HepG2 (cell line): ENCODE measurements around the gene SPRED2. TPM values are rescaled to one million over a fixed set of nuclear protein-coding genes. Genes with fewer than 3 reads are reported as not detected.

Source experiments
- CENPX ChIP-seq: sonication (generic); formaldehyde crosslinking; IDR thresholded peaks from 2 replicates; pipeline ENCODE4 v1.9.0; 2021; ENCODE audit warnings: mild to moderate bottlenecking, missing genetic modification reagents, moderate library complexity
- FOXA3 ChIP-seq: IDR thresholded peaks from 2 replicates; pipeline ENCODE4 v1.6.1; 2016; ENCODE audit warnings: missing genetic modification reagents, missing compliant biosample characterization
- GMEB2 ChIP-seq: IDR thresholded peaks from 2 replicates; pipeline ENCODE4 v1.6.1; 2016; ENCODE audit warnings: missing biosample characterization, missing genetic modification reagents, low read depth
- HMGA1 ChIP-seq: sonication (generic); formaldehyde crosslinking; conservative IDR thresholded peaks from 2 replicates; pipeline ENCODE4 v1.4.0; 2020; ENCODE audit warnings: missing genetic modification reagents
- IRX3 ChIP-seq: sonication (generic); formaldehyde crosslinking; IDR thresholded peaks from 2 replicates; pipeline ENCODE4 v1.8.1; 2023; ENCODE audit warnings: mild to moderate bottlenecking, low read depth, missing genetic modification reagents, borderline replicate concordance
- MIER3 ChIP-seq: IDR thresholded peaks from 2 replicates; pipeline ENCODE4 v1.6.1; 2016; ENCODE audit warnings: missing compliant biosample characterization, borderline replicate concordance
- MLXIP ChIP-seq: sonication (generic); formaldehyde crosslinking; IDR thresholded peaks from 2 replicates; pipeline ENCODE4 v1.9.0; 2021; ENCODE audit warnings: missing genetic modification reagents, borderline replicate concordance
- MZF1 ChIP-seq: sonication (generic); formaldehyde crosslinking; IDR thresholded peaks from 2 replicates; pipeline ENCODE4 v1.8.1; 2023; ENCODE audit warnings: mild to moderate bottlenecking, missing genetic modification reagents, borderline replicate concordance
- PHF8 ChIP-seq: sonication (generic); formaldehyde crosslinking; IDR thresholded peaks from 2 replicates; pipeline ENCODE4 v1.5.0; 2020; ENCODE audit warnings: missing genetic modification reagents
- ZBTB14 ChIP-seq: sonication (generic); formaldehyde crosslinking; IDR thresholded peaks from 2 replicates; pipeline ENCODE4 v1.4.0; 2020; ENCODE audit warnings: missing genetic modification reagents
- ZFP82 ChIP-seq: sonication (generic); formaldehyde crosslinking; IDR thresholded peaks from 2 replicates; pipeline ENCODE4 v1.5.1; 2020; ENCODE audit warnings: mild to moderate bottlenecking, missing genetic modification reagents, borderline replicate concordance
- ZNF276 ChIP-seq: sonication (generic); formaldehyde crosslinking; IDR thresholded peaks from 2 replicates; pipeline ENCODE4 v1.4.0; 2020; ENCODE audit warnings: mild to moderate bottlenecking, low read depth, missing genetic modification reagents
- ZNF879 ChIP-seq: sonication (generic); formaldehyde crosslinking; IDR thresholded peaks from 2 replicates; pipeline ENCODE4 v1.8.1; 2023; ENCODE audit warnings: missing genetic modification reagents
- polyA plus RNA-seq, 8 experiments: library from polyadenylated mRNA; depleted of rRNA in 3 of 8; stranded (reverse) in 7 of 8; unstranded in 1 of 8; fragments of >200 nt; fragmentation: Illumina TruSeq in 4 of 8; extraction: Trizol in 4 of 8; gene quantifications; 2 replicates each; pipeline versions ENCODE4 v1.2.1 to v1.2.3, GENCODE V29; 2011 to 2016; ENCODE audit warnings: low read depth in 4 of 8, missing spikeins in 1 of 8, mixed read lengths in 1 of 8; ENCODE audit not compliant: insufficient read depth in 1 of 8
- total RNA-seq, 5 experiments: library from RNA; depleted of rRNA; stranded (reverse); fragments of >200 nt; fragmentation: Illumina TruSeq; extraction: Trizol; gene quantifications; 2 replicates each; pipeline ENCODE4 v1.2.3, GENCODE V29; 2016; ENCODE audit warnings: low read depth in 1 of 5
- TF ChIP-seq, protein P1 (sequence below): sonication (generic); formaldehyde crosslinking; IDR thresholded peaks from 2 replicates; pipeline ENCODE4 v1.4.0; 2020; ENCODE audit warnings: missing genetic modification reagents
- TF ChIP-seq, protein P2 (sequence below): sonication (generic); formaldehyde crosslinking; IDR thresholded peaks from 2 replicates; pipeline ENCODE4 v1.4.0; 2020; ENCODE audit warnings: missing genetic modification reagents, borderline replicate concordance

SPRED2 gene
- total and polyA plus RNA-seq, 2 of the 13 experiments (the other 11 are each of a cell fraction or from before 2014, with no cell fraction given), result 13.0 to 37.0 TPM

- TF ChIP-seq MLXIP (CRISPR knock-in tag) (no peak), HMGA1 (CRISPR knock-in tag) (0 out of 2 replicates have a peak, but pooled peaks have one; percentile 76), GMEB2 (no peak), MZF1 (CRISPR knock-in tag) (no peak), IRX3 (CRISPR knock-in tag) (no peak), FOXA3 (CRISPR knock-in tag) (no peak; the same call in none of the 2 replicates), ZNF879 (no peak), ZFP82 (CRISPR knock-in tag) (no peak), ZBTB14 (no peak), MIER3 (CRISPR knock-in tag) (peak; percentile 56; the same call in 1 of the 2 replicates), PHF8 (no peak), CENPX (CRISPR knock-in tag) (no peak), ZNF276 (no peak; the same call in 1 of the 2 replicates)
- TF ChIP-seq, protein P1, sequence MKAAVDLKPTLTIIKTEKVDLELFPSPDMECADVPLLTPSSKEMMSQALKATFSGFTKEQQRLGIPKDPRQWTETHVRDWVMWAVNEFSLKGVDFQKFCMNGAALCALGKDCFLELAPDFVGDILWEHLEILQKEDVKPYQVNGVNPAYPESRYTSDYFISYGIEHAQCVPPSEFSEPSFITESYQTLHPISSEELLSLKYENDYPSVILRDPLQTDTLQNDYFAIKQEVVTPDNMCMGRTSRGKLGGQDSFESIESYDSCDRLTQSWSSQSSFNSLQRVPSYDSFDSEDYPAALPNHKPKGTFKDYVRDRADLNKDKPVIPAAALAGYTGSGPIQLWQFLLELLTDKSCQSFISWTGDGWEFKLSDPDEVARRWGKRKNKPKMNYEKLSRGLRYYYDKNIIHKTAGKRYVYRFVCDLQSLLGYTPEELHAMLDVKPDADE (CRISPR knock-in tag), result no peak
- TF ChIP-seq, protein P2, sequence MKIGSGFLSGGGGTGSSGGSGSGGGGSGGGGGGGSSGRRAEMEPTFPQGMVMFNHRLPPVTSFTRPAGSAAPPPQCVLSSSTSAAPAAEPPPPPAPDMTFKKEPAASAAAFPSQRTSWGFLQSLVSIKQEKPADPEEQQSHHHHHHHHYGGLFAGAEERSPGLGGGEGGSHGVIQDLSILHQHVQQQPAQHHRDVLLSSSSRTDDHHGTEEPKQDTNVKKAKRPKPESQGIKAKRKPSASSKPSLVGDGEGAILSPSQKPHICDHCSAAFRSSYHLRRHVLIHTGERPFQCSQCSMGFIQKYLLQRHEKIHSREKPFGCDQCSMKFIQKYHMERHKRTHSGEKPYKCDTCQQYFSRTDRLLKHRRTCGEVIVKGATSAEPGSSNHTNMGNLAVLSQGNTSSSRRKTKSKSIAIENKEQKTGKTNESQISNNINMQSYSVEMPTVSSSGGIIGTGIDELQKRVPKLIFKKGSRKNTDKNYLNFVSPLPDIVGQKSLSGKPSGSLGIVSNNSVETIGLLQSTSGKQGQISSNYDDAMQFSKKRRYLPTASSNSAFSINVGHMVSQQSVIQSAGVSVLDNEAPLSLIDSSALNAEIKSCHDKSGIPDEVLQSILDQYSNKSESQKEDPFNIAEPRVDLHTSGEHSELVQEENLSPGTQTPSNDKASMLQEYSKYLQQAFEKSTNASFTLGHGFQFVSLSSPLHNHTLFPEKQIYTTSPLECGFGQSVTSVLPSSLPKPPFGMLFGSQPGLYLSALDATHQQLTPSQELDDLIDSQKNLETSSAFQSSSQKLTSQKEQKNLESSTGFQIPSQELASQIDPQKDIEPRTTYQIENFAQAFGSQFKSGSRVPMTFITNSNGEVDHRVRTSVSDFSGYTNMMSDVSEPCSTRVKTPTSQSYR (CRISPR knock-in tag), result peak; percentile 94; the same call in 1 of the 2 replicates
Measured at GRCh38 chr2:65382776-65383357, 49.5 kb downstream of the SPRED2 start (continued).
